ENCODE results near the gene TSPAN3. TPM values are rescaled to one million over a fixed set of nuclear protein-coding genes. Genes with fewer than 3 reads are reported as not detected.

TSPAN3 gene
- total RNA-seq, 1 donor from 2014 or later = 259 TPM

- no peak overlapping the region for H3K27ac Mint-ChIP-seq (ENCODE audit: unreplicated experiment)
- no peaks in the 10 kb centered on the region for H3K9me3 Mint-ChIP-seq
- DNase-seq (ENCODE audit: low read depth, low spot score) = no peak
- H3K36me3 Mint-ChIP-seq (ENCODE audit: low read depth) = no peaks in the 10 kb centered on the region
- peaks cover 13% of the 10 kb centered on the region for H3K4me1 Mint-ChIP-seq
- no peak overlapping the region for H3K4me3 Mint-ChIP-seq
- TF ChIP-seq CTCF (conservative IDR thresholded peaks at IDR 0.05) = no peak
- no peaks in the 10 kb centered on the region for H3K27me3 Mint-ChIP-seq (ENCODE audit: low read depth)
These were observed 14.4 kb upstream of the TSPAN3 start for GRCh38 chr15:77085297-77085696.

GRCh38 chr15:77084436-77084835 lies 13.5 kb upstream of the TSPAN3 start:
- TF ChIP-seq CTCF (conservative IDR thresholded peaks at IDR 0.05) = no peak
- H3K27ac Mint-ChIP-seq (ENCODE audit: unreplicated experiment) = no peak overlapping the region
- H3K9me3 Mint-ChIP-seq = no peaks in the 10 kb centered on the region
- H3K36me3 Mint-ChIP-seq (ENCODE audit: low read depth) = no peaks in the 10 kb centered on the region
- peaks cover 13% of the 10 kb centered on the region for H3K4me1 Mint-ChIP-seq
- H3K4me3 Mint-ChIP-seq = no peak overlapping the region
- DNase-seq (ENCODE audit: low read depth, low spot score) = no peak
- no peaks in the 10 kb centered on the region for H3K27me3 Mint-ChIP-seq (ENCODE audit: low read depth)

- TF ChIP-seq CTCF (conservative IDR thresholded peaks at IDR 0.05) = no peak
- H3K9me3 Mint-ChIP-seq = no peaks in the 10 kb centered on the region
- H3K4me3 Mint-ChIP-seq = peak overlapping the region; percentile 29
- DNase-seq (ENCODE audit: low read depth, low spot score) = peak; percentile 42
- no peaks in the 10 kb centered on the region for H3K36me3 Mint-ChIP-seq (ENCODE audit: low read depth)
- H3K27me3 Mint-ChIP-seq (ENCODE audit: low read depth) = no peaks in the 10 kb centered on the region
- no peak overlapping the region for H3K27ac Mint-ChIP-seq (ENCODE audit: unreplicated experiment)
- H3K4me1 Mint-ChIP-seq = peaks cover 13% of the 10 kb centered on the region
These were observed 12.7 kb upstream of the TSPAN3 start for GRCh38 chr15:77083381-77084160.

- no peak overlapping the region for H3K4me3 Mint-ChIP-seq
- no peaks in the 10 kb centered on the region for H3K27me3 Mint-ChIP-seq (ENCODE audit: low read depth)
- peaks cover 13% of the 10 kb centered on the region for H3K4me1 Mint-ChIP-seq
- peak overlapping the region; percentile 50 for H3K27ac Mint-ChIP-seq (ENCODE audit: unreplicated experiment)
- no peak for TF ChIP-seq CTCF (conservative IDR thresholded peaks at IDR 0.05)
- peaks cover 2% of the 10 kb centered on the region for H3K36me3 Mint-ChIP-seq (ENCODE audit: low read depth)
- no peak for DNase-seq (ENCODE audit: low read depth, low spot score)
- H3K9me3 Mint-ChIP-seq = no peaks in the 10 kb centered on the region
These were observed 11.1 kb upstream of the TSPAN3 start for GRCh38 chr15:77081971-77082370.

- Mint-ChIP-seq H3K4me3 (no peak overlapping the region), H3K27me3 (ENCODE audit: low read depth) (no peaks in the 10 kb centered on the region), H3K36me3 (ENCODE audit: low read depth) (peaks cover 2% of the 10 kb centered on the region), H3K9me3 (no peaks in the 10 kb centered on the region), H3K27ac (ENCODE audit: unreplicated experiment) (no peak overlapping the region), H3K4me1 (peaks cover 9% of the 10 kb centered on the region)
- DNase-seq (ENCODE audit: low read depth, low spot score) = no peak
- TF ChIP-seq CTCF (conservative IDR thresholded peaks at IDR 0.05) = no peak
These were observed 5.5 kb upstream of the TSPAN3 start for GRCh38 chr15:77076323-77076915.
